ENCODE results near the gene CDH20.

The CDH20 gene

DNA sequence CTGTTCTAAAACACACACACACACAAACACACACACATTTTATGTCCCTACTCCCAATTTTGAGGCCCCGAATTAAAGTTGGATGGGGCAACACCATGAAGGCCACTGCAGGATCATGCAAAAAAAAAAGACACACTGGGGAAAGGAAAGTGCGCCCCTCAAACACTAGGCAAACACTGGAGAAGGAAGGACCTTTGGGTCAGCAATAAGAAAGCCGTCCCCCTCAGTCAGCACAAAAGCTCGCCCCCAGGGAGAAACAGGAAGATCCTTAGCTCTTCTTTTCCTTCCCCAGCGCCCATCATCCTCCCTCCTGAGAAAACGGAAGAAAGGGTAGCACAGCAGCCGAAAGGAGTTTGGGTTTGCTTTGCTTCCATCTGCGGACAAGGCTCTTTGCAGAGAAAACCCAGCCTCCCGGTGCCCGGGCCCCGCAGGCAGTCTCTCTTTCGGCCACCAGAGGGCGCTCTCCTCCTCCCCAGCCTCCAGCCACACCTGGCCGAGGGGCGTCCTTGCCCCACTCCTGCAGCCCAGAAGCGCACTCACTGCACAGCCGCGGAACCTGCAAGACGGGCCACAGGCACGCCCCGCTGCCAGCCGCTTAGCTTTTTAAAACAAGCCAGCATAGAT, 248.5 kb downstream of the CDH20 start:
- peak; percentile 29 for DNase-seq

DNA sequence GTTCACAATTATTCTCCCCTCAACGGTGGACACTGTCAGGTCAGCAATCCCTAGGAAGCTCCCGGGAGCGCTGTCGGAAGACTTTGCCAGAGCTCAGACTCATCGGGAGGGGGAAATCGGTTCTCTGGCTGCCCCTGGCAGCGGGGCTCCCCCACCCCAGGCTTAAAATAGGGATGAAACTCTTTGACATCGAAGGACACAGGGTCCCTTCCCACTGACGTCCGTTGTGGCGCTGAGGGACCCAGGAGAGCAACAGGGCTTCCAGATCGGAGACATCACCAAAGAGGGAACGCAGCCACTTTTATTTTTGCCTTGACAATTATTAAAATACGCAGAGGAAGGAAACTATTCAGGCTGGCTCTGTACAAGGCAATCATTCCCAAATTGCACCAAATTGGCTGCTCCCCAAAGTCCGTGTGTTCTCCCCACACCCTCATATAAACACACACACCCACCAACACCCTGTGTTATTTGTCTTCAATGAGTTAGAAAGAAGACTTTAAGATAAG, 249.0 kb downstream of the CDH20 start:
- no peak for DNase-seq

DNA sequence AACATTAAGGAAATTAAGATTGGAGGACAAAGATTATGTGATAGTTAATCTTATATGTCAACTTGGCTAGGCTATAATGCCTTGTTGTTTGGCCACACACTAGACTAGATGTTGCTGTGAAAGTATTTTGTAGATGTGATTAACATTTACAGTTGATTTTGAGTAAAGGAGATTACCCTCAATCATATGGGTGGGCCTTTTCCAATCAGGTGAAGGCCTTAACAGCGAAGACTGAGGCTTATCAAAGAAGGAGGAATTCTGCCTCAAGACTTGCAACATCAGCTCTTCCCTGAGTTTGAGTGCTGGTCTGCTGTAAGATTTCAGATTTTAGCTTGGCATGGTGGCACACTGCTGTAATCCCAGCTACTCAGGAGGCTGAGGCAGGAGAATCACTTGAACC, 250.3 kb downstream of the CDH20 start:
- no peak for DNase-seq

DNA sequence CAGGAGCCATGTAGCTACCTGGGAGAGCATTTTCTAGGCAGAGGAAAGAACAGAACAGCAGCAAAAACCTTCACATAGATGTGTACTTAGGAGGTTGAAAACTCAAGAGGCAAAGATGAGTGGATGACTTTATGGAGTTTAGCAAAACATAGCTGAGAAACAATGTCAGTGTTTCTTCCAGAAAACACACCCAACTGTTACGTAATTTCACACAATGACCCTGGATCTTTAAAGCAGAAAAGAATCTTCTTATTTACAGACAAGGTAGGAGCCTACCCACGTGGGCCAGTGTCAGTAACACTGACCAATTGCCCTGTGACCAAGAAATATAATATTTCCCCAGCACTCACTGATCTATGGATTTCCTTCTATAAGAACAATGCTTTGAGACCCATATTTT, 254.6 kb downstream of the CDH20 start:
- DNase-seq, result no peak

DNA sequence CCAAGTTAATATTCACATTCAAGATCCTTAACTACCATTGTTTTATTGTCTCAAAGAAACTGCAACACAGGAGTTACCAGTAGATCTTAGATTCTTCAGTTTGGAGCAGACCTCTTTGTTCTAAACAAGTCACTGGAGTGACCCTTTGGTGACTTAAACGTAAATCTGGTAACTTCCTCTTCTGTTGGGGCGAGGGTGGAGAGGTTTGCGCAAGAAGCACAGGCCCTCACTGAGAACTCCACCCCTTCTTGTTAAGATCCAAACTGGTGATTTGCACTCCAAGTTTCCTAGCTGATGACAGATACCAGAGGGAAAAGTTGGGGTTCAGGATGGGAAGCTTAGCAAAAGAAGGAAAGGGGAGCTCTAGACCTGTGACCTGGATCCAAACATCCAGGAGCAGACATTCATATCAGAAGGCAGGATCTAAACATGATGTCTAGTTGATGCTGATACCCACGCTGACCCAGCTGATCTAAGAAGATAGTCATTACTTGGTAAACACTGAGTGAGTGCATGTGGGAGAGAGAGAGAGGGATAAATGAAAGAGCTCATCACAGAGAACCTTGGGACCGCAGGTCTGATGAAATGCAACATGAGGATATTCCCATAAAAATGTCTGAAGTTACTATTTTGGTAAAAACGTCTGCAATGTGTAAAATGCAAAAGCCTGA, 256.0 kb downstream of the CDH20 start:
- DNase-seq, result no peak

DNA sequence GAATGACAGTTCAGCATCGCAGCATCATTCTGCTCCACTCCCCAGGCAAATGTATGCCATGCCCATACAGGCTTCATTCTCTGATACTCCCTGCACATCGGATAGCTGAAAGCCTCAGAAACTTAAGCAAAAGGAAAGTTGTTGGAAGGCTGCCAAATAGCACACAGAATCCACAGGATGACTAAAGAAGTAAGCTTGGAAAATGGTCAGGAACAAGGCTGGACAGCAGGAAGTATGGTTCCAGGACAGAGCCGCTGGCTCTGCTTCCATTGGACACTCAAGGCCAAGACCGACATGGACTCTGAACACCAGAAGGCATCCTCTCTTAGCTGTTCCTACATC, 256.5 kb downstream of the CDH20 start:
- no peak for DNase-seq

DNA sequence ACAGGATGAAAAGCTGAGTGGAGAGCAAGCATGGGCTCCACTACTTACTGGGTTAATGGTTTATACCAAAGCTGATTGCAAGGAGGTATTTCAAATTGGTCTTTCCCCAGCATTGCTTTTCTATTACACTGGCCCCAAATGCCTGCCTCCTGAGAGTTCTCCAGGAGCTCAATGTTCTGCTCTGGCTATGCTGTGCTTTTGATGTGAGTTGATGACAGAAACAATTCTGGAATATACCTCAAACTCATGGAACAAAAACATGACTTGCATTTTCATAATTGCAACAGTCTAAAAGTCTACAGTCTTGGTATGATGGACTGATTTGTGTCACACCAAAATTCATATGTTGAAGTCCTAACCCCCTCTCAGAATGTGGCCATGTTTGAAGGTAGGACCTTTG, 258.0 kb downstream of the CDH20 start:
- no peak for DNase-seq

DNA sequence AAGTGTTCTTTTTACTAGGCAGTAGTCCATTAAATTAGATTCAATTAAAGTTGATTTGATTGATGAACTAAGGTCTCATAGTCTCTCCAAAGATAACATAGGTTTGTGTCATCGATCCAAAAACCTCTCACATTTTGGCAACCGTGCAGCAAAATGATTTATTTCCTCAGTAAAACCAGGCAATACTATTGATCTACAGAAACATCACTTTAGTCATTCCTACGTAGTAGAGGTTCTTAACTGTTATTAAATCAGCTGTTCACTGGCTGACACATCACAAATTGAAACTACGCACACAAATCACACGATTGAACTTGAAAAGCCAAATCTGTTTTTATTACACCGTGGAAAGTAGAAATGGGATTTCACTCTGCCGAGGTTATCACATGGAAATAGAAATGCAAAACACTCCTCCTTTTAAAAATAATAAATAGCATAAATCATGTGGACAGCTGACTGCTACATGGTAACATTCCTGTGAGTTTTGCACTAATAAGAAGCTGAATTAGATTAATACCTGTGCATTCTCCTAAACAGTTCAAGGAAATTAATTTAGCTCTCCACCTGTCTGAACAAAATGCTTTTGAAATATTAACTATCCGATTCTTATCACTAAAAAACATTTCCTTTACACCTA, 262.5 kb downstream of the CDH20 start:
- DNase-seq, result no peak

DNA sequence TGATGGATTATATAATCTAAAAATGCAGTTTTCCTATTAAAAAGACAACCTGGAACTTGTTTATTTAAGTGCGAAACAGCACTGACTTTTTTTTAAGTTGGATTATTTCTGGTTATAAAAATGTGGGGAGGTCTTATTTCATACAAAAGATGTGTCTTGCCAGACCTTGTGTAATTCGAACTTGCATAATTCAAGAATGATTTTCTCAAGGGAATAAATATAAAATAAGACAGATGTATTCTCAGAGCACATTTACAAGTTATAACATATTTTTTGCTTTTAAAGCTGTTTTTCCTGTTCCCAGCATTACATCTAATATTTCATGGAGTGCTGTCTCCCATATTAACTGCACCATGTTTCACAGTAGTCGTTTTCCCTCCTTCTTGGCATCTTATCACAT, 263.1 kb downstream of the CDH20 start:
- DNase-seq, result no peak

DNA sequence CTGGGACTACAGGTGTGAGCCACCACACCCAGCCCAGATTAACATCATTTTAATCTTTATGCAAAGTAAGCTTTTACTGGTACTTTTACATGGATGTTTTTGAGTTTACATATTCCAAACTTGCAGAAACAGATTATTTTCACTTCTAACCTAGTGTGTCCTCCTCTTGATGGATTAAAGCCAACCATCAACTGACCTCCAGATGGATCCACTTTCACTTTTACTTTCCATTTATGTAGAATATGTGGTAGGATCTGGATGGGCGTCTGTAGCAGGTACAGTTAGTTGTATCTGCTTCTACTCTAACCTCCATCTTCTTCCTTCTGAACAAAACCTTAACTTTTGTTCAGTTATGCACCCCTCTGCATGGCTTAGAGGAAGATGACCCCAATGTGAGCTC, 264.1 kb downstream of the CDH20 start:
- DNase-seq, result no peak

DNA sequence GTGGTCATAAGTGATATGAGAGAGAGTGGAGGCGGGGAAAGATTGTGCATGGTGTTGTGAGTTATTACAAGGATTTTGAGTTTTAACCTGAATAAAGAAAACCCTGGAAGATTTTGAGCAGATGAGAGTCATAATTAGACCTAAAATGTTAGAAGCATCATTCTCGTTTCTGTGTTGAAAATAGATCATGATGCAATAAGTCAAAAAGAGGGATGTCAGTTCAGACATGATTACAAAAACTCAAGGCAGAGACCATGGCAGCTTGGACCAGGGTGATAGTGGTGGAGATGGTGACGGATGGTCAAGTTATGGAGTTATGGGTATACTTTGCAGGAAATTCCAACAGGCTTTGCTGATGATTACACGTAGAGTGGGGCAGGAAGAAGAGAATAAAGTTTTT, 267.2 kb downstream of the CDH20 start:
- no peak for DNase-seq

DNA sequence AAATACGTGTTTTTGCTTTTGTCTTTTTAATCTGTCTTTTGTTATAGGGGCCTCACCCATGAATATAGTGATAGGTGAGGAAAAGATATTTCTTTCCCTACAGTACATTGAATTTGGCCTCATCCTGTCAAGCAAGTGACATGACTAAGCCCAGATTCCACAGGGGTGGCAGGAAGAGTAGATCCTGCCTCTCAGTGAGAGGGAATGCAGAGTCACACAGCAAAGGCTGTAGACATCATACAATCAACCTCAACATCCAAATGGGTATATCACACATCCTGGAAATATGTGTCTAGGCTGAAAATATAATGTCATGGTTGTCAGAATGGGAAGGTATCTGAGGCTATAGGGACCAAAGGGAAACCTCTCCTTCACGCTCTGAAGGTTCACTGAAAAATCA, 269.6 kb downstream of the CDH20 start:
- no peak for DNase-seq
